IMR-90 (cell line): ENCODE data around the gene CDH9.
A peak's percentile ranks its signal among the peaks of the same experiment; 100 is the strongest.

Source experiments
- MAZ ChIP-seq: IDR thresholded peaks from 2 replicates; pipeline ENCODE4 v1.6.1; 2012; ENCODE audit warnings: low read depth, mild to moderate bottlenecking, low read length, improper control_type of control experiment, moderate library complexity, borderline replicate concordance
- MXI1 ChIP-seq: IDR thresholded peaks from 2 replicates; pipeline ENCODE4 v1.6.1; 2012; ENCODE audit warnings: low read depth, mild to moderate bottlenecking, low read length, moderate library complexity, borderline replicate concordance
- TF ChIP-seq, protein P1 (sequence below): conservative IDR thresholded peaks from 2 replicates; pipeline ENCODE4 v1.5.1; 2012; ENCODE audit warnings: mild to moderate bottlenecking, low read depth, low read length, improper control_type of control experiment

DNA sequence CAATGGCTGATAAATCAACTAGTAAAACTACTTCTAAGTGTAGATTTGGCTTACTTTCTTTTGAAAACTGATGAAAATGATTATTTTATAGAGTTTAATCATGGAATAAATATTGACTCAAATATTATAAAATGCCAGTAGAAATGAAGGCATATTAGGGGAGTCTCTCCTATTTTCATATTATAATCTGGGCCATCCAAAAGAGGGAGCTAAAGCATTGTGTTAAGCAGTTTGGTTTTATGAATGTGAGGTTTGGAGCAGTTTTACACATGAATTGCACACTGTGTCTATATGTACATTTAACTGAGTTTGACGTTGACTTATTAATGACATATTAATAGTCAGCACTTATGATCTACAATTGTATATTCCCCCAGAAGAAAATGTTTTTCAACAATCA, 17.4 kb downstream of the CDH9 start:
- TF ChIP-seq MXI1 (no peak), MAZ (no peak)
- TF ChIP-seq, protein P1, sequence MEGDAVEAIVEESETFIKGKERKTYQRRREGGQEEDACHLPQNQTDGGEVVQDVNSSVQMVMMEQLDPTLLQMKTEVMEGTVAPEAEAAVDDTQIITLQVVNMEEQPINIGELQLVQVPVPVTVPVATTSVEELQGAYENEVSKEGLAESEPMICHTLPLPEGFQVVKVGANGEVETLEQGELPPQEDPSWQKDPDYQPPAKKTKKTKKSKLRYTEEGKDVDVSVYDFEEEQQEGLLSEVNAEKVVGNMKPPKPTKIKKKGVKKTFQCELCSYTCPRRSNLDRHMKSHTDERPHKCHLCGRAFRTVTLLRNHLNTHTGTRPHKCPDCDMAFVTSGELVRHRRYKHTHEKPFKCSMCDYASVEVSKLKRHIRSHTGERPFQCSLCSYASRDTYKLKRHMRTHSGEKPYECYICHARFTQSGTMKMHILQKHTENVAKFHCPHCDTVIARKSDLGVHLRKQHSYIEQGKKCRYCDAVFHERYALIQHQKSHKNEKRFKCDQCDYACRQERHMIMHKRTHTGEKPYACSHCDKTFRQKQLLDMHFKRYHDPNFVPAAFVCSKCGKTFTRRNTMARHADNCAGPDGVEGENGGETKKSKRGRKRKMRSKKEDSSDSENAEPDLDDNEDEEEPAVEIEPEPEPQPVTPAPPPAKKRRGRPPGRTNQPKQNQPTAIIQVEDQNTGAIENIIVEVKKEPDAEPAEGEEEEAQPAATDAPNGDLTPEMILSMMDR = peak; percentile 42
